SH-SY5Y (cell line): Measurements from ENCODE around the gene CHPF2.

Source experiments
- GATA2 ChIP-seq: IDR thresholded peaks from 2 replicates; pipeline ENCODE4 v1.6.1; 2011; ENCODE audit warnings: mild to moderate bottlenecking, low read depth, low read length
- GATA3 ChIP-seq: IDR thresholded peaks from 2 replicates; pipeline ENCODE4 v1.6.1; 2011; ENCODE audit warnings: low read depth, mild to moderate bottlenecking, low read length, moderate library complexity

CHPF2 gene

DNA sequence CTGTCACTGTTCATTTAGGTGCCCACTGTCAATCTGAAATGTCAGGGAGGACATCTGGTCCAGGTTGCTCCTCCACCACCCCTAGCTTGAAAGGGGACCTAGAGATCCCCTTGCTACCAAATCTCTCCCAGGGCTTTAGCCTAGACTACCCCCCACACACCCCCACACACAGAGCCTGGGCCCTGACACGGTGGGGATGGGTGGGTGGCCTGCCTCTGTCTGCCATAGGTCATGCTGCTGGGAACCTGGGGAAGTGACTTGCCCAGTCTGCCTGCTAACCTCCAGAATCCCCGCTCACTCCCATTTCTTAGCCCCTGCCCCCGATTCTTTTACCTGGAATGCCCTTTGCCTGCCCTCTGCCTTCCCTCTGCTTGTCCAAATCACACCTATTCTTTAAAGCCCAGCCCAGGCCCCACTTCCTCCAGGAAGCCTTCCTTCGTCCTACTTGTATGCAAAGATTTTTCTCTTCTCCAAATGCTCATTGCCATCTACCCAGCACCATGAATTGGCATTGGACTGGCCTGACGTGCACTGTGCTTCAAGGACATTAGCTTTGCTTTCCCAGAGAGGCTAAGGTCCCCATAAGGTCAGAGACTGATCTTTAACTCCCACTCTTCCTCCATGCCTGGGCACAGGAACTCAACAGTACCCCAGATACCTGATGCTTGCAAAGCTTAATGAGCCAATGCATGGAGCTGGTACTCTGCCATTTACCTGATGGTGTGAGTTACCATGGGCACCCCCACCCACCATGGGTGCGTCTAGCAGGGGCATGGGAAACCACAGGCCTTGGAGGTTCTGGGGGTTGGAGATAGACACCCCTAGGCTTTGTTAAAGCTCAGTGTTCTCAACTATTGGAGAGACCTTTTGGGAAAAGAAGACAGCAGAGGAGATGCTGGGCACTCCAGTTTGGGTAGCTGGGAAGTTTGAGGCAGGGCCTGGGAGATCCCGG, 18.2 kb downstream of the CHPF2 start:
- TF ChIP-seq GATA3 (no peak), GATA2 (no peak)

DNA sequence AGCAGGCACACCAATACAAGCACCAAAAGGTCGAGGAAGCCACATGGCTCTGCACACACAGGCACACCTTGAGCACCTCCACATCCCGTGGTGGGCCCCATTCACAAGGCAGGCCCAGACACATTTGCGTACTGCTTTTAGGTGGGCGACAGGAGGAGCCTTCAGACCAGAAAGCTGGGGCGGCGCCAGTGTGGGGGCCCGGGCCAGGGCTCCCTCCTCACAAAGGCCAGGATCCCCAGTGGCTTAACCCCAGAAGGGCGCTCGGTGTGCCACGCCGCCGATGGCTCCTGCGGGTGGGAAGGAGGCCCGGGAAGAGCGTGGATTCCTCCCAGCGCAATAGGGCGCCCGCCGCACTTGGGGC, 19.0 kb downstream of the CHPF2 start:
- no peak for TF ChIP-seq GATA2
- TF ChIP-seq GATA3: no peak

DNA sequence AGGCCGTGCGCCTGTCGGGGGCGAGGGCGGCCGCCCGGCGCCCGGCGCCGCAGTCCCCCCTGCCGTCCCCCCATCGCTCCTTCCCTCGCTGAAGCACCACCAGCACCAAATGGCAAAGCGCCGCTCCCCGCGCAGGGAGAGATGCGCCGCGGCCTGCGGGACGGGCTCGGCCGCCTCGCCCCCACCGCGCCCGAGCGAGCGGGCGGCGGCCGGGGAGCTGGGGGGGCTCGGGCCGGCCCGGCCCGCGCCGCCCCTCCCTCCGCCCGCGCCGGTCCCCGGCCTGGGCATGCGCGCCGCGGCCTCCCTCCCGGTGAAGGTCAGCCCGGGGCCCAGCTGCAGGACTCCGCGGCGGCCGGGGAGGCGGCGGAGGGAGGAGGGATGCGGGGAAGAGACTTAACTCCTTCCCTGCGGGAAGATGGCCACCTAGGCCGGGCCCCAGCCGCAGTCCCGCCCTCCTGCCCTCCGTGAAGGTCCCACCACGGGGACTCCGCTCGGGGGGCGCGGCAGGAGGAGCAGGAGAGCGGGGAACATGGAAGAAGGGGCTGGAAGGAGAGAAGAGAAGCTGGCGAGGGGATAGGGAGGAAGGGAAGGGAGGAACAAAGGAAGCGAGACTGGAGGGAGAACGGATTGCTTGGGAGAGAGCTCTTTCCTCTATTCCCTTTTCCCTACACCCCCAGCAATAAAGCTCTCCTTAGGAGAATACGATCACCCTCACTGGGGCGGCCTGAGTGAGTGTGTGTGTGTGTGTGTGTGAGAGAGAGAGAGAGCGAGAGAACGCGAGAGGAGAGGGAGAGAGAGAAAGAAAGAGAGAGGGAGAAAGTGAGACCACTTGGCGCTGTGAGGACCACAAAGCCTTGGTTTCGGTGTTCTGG, 19.6 kb downstream of the CHPF2 start:
- TF ChIP-seq GATA2 (no peak), GATA3 (no peak)

DNA sequence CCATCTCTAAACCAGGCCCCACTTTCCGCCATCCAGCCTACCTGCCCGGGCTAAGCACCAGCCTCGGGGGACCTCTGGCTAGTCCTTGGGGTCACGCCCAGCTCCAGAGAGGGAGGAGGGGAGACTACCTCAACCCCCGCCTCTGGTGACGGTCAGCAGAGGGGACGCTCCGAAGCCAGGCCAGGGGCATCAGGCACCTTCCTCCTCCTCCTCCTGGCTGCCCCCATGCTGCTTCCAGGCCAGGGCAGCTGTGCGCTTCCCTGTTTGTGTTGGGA, 20.2 kb downstream of the CHPF2 start:
- TF ChIP-seq GATA2 (no peak), GATA3 (no peak)

DNA sequence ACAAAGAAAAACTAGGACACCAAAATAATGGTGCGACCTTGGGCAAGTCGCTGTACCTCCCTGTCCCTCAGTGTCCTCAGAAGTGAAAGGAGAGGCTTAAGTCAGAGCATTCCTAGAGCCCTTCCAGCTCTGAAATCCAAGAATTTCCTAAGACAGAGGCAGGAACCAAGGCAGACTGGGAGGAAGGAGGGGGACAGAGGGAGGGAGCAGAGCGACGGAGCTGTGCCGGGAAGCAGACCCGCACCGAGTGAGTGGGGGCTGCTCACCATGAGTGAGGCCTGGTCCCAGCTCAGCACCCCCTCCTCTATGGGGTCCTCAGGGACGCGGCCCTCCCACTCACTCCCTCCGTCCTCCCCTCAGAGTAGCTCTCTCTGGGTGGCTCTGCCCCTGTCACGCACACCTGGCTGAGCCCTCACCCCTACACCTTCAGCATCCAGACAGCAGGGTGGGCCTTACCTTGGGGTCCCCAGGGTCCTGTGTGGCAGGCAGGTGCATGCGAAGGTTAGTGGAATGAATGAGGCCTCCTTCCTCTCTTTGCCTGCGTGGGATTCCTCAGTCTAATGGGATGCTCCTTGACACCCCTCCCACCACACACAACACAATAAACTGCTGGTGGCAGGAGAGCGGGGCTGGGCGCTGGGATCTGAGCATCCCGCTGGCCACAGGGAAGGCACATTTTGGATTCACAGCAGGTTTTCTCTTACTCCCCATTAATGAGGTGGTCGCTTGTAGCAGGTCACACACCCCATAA, 20.9 kb downstream of the CHPF2 start:
- TF ChIP-seq GATA2: no peak
- no peak for TF ChIP-seq GATA3

DNA sequence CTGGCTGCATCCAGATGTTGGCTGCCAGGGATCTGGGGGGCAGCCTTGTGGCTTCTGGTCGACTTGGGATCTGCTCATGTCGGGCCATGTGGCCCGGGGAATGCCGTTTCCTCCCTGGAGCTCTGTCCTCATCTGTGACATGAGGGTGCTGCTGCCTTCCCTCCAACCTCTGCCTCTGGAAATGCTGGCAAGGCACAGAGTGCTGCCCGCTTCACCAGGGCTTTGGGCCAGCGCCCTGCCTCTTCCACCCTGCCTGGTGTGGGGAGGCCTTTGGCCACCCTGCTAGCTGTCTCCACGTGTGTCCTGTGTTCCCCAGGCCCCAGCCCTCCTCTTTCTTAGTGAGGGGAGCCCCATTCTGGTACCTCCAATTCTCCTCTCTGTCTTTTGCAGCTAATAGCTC, 22.0 kb downstream of the CHPF2 start:
- TF ChIP-seq GATA3 (no peak), GATA2 (no peak)

DNA sequence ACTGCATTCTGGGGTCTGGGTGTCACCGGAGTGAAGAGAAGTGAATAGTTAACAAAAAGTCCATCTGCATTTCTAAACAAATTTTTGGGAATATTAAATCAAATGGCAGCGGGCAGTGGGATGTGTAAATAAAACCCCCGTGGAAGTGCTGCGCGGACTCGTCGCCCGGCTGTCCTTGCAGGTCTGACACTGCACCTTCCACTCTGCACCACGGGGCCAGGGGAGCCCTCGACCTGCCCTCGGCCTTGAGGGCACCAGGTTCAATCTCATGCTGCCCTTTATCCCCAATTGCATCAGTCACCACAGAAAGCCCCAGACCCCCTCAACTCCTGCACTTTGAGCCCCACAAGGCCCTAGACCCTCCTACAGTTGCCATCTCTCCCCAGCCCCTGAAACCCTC, 22.6 kb downstream of the CHPF2 start:
- no peak for TF ChIP-seq GATA3
- no peak for TF ChIP-seq GATA2

DNA sequence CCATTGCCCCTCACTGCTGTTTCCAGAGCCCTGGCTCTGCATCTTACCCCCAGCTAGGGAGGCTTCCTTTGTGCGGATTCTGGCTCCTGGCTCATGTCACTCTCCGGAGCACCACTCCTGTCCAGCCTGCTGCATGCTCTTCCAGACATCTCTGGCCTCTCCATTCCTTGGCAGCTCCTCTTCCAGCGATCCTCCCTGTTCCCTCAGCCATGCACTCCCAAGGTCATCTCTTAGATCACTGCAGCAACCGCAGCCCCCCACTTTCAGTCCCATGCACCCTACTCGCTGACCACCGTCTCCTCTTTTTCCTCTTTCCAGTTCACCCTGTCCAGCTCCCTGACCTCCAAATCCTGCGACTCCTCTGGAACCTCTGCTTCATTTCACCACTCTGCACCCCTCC, 23.1 kb downstream of the CHPF2 start:
- TF ChIP-seq GATA3: no peak
- TF ChIP-seq GATA2: no peak

DNA sequence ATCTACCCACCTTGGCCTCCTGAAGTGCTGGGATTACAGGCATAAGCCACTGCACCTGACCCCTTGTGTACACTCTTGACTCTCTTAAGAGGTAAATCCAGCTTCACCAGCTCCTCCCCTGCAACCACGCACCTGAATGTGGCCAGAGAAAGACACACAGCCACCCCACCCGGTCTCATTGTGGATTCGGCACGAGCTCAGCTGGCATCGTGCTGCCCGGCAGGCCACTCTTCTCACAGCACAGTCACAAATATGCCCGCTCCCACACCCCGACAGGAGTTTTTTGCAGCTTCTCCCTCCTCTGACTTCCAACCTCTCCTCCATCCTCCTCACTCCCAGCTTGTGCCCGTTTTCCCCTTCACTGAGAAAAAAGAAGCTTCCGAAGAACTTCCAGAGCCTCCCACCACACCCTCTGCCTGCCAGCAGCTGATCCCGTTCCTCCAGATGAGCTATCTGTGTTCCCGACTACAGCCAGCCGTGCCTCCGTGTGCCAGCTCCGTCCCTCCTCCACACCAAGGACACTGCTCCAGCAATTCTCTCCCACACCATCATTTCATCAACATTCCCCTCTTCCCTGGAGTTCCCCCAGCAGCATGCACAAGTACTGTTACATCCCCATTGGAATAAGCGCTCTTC, 24.2 kb downstream of the CHPF2 start:
- TF ChIP-seq GATA3: no peak

DNA sequence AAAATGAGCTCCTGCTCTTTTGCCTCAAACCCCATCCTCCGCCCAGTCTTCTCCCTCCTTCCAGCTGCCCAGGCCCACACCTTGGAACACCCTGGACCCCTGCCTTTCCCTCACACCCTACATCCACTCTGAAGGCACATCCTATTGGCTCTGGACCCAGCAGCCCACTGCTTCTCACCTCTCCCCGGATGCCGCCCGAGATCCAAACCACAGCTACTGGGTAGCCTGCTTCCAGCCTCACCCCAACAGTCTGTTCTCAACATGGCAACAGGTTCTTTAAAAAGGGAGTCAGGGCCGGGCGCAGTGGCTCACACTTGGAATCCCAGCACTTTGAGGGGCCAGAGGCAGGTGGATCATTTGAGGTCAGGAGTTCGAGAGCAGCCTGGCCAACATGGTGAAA, 25.7 kb downstream of the CHPF2 start:
- TF ChIP-seq GATA3 (no peak), GATA2 (no peak)

DNA sequence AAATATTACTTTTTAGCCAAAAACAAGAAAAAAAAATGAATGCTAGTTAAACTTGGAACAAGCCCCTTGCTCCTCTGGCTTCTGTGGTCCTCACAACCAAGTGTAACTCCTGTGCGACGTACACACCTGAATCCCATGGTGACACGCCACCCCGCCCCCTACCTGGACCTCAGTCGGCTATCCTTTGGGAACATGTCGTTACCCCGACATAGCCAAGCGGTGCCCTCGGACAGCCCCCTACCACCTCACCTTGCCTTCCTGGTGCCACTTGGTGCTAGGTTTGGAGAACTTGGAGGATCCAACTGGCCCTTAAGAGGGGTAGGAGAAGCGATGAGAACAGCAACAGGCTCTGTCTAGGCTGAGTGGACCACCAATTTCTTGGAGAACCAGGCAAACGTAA, 28.2 kb downstream of the CHPF2 start:
- TF ChIP-seq GATA2: no peak
- no peak for TF ChIP-seq GATA3

DNA sequence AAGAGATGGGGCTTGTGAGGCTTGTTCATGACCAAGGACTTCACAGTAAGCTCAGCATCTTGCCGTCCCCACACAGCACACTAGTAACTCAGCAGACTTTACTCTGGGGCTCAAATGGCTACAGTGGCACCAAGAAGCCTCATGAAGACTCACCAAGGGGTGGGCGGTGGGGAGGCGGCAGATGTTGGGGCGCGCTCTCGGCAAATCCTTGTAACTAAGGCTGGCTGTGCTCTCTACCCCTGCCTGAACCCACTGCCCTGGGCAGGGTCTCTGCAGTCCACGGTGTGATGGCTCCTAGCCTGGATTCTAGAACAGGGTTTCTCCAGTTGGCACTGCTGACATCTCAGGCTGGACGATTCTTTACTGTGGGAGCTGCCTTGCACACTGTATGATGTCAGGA, 28.6 kb downstream of the CHPF2 start:
- TF ChIP-seq GATA2 (no peak), GATA3 (no peak)

DNA sequence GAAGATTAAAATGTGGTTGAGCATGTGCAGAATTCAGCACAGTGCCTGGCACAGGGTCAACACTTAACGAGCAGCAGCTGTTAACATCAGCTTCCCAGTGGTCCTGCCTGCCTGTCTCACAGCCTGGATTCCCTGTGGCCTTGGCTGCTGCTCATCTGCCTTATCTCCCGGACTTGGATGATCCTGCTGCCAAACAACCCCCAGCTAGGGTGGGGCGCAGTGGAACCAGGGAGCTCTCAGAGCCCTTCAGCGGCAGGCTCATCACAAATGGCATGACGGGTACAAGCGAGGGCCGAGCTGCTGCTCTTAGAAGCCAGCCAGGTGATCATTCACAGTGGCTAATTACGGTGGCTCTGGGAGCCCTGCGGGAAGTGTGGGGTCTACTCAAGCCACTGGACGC, 29.2 kb downstream of the CHPF2 start:
- no peak for TF ChIP-seq GATA3
- peak; percentile 77 for TF ChIP-seq GATA2

DNA sequence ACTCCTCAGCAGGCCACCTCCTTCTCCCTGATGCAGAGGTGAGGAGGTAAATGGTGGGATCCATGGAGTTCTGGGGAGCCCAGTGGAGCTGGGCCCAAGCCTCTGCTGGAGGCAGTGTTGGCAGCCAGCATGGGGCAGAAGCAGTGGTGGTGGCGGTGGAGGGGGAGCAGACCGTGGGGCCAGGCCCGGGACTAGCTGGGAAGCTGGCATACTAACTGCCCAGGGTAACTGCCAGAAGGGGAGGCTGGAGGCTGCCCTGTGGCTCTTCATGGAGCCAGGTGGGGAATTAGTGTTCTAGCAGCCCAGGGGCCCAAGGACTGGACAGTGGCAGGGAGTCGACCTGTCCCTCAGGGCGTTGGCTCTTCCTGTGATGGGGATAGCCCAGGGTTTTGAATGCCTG, 32.3 kb downstream of the CHPF2 start:
- no peak for TF ChIP-seq GATA3
